Measurements from ENCODE around the gene LSM2. TPM values are rescaled to one million over a fixed set of nuclear protein-coding genes. Genes with fewer than 3 reads are reported as not detected.
"Not testable (repeated sequence)": the region's sequence is repeated elsewhere in the genome, so short reads cannot be mapped to it uniquely, and the experiment has no call there.

LSM2 gene
- total and polyA plus RNA-seq, 9 donors = 41.3 to 64.3 (median 55.3) TPM

DNA sequence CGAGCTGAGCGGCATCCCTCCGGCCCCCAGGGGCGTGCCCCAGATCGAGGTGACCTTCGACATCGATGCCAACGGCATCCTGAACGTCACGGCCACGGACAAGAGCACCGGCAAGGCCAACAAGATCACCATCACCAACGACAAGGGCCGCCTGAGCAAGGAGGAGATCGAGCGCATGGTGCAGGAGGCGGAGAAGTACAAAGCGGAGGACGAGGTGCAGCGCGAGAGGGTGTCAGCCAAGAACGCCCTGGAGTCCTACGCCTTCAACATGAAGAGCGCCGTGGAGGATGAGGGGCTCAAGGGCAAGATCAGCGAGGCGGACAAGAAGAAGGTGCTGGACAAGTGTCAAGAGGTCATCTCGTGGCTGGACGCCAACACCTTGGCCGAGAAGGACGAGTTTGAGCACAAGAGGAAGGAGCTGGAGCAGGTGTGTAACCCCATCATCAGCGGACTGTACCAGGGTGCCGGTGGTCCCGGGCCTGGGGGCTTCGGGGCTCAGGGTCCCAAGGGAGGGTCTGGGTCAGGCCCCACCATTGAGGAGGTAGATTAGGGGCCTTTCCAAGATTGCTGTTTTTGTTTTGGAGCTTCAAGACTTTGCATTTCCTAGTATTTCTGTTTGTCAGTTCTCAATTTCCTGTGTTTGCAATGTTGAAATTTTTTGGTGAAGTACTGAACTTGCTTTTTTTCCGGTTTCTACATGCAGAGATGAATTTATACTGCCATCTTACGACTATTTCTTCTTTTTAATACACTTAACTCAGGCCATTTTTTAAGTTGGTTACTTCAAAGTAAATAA lies 10.6 kb upstream of the LSM2 start:
- not testable (repeated sequence) for H3K9me3 ChIP-seq (replicated peaks; ENCODE audit: control insufficient read depth, low read depth, low read length); H3K27me3 ChIP-seq (ENCODE audit: control insufficient read depth, insufficient read depth, low read length); H3K36me3 ChIP-seq (ENCODE audit: control insufficient read depth, insufficient read depth, low read length)
- peaks cover 40% of the 10 kb centered on the region for H3K4me1 ChIP-seq (ENCODE audit: control insufficient read depth, insufficient read depth, low read length)
- DNase-seq = peak; percentile 55
- peak overlapping the region; percentile 77 for H3K27ac ChIP-seq (ENCODE audit: low read length)
- H3K4me3 ChIP-seq (ENCODE audit: low read length) = peak overlapping the region; percentile 38
- WGBS (ENCODE audit: insufficient coverage) = 87% methylated on average over 3 of the region's 37 CpGs

DNA sequence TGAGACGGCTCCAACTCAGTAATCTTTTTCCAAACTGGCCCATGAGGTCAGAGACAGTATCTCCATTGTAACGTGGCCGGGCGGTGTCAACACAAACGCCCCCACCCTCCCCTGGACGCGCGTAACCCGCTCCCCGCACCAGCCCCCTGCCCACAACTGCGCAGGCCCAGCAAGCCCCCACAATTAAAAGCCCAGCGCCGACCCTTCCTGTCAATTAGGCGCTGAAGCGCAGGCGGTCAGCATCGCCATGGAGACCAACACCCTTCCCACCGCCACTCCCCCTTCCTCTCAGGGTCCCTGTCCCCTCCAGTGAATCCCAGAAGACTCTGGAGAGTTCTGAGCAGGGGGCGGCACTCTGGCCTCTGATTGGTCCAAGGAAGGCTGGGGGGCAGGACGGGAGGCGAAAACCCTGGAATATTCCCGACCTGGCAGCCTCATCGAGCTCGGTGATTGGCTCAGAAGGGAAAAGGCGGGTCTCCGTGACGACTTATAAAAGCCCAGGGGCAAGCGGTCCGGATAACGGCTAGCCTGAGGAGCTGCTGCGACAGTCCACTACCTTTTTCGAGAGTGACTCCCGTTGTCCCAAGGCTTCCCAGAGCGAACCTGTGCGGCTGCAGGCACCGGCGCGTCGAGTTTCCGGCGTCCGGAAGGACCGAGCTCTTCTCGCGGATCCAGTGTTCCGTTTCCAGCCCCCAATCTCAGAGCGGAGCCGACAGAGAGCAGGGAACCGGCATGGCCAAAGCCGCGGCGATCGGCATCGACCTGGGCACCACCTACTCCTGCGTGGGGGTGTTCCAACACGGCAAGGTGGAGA lies 8.5 kb upstream of the LSM2 start, which contains the start of the genes HSPA1A and HSPA1L:
Gene HSPA1A, plus strand, starts transcription at position 519 of the 814 bp plus-strand sequence. Its CDS starts 214 bp downstream, at position 733.
Gene HSPA1L, minus strand, starts transcription at position 259 of the 814 bp plus-strand sequence. CDS start 3,311 bp downstream, outside the sequence.
- 0% methylated on average over 47 of the region's 56 CpGs for WGBS (ENCODE audit: insufficient coverage)
- H3K36me3 ChIP-seq (ENCODE audit: control insufficient read depth, insufficient read depth, low read length) = no peaks in the 10 kb centered on the region
- peak within 1 kb of the TSS; percentile 60 for H3K4me3 ChIP-seq (ENCODE audit: low read length)
- peaks cover 28% of the 10 kb centered on the region for H3K4me1 ChIP-seq (ENCODE audit: control insufficient read depth, insufficient read depth, low read length)
- H3K27me3 ChIP-seq (ENCODE audit: control insufficient read depth, insufficient read depth, low read length) = no peaks in the 10 kb centered on the region
- peak; percentile 99 for DNase-seq
- peak within 1 kb of the TSS; percentile 100 for H3K27ac ChIP-seq (ENCODE audit: low read length)
- no peaks in the 10 kb centered on the region for H3K9me3 ChIP-seq (replicated peaks; ENCODE audit: control insufficient read depth, low read depth, low read length)

DNA sequence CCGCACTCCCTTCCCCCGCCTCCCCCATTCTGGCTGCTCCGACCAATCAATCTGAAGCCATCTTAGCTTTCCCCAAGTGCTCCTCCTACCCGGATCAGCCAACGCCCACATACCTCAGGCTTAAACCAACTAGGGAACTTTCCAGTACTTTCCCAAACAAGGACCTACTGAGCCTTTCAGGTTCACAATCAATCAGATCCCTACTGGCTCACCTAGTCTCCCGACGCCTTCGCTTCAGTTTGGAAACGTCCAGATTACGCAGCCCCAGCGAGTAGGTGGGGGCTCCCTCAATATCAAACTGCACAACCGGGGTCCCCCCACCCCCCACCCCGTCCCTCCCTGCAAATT lies 7.9 kb upstream of the LSM2 start:
- Histone ChIP-seq H3K36me3 (ENCODE audit: control insufficient read depth, insufficient read depth, low read length) (no peaks in the 10 kb centered on the region), H3K9me3 (replicated peaks; ENCODE audit: control insufficient read depth, low read depth, low read length) (no peaks in the 10 kb centered on the region), H3K27ac (ENCODE audit: low read length) (peak overlapping the region; percentile 100), H3K4me3 (ENCODE audit: low read length) (peak overlapping the region; percentile 60), H3K27me3 (ENCODE audit: control insufficient read depth, insufficient read depth, low read length) (no peaks in the 10 kb centered on the region), H3K4me1 (ENCODE audit: control insufficient read depth, insufficient read depth, low read length) (peaks cover 28% of the 10 kb centered on the region)
- DNase-seq = peak; percentile 100
- WGBS (ENCODE audit: insufficient coverage) = 0% methylated on average over 11 of the region's 13 CpGs

DNA sequence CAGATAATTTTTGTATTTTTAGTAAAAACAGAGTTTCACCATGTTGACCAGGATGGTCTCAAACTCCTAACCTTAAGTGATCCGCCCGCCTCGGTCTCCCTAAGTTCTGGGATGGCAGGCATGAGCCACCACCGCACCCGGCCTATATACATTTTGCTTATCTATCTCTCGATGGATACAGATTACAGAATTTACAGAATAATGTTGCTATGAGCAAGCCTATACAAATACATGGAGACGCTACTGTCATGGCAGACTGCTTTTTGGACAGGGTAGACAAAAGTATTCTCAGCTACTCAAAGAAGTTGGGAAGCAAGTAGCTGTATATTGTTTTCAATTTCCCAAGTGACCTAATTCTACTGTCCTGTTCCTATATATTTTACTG lies 6.7 kb upstream of the LSM2 start:
- no CpG with 5 or more reads among the region's 7 CpGs for WGBS (ENCODE audit: insufficient coverage)
- Histone ChIP-seq H3K27me3 (ENCODE audit: control insufficient read depth, insufficient read depth, low read length) (no peaks in the 10 kb centered on the region), H3K4me3 (ENCODE audit: low read length) (no peak overlapping the region), H3K4me1 (ENCODE audit: control insufficient read depth, insufficient read depth, low read length) (peaks cover 22% of the 10 kb centered on the region), H3K36me3 (ENCODE audit: control insufficient read depth, insufficient read depth, low read length) (no peaks in the 10 kb centered on the region), H3K27ac (ENCODE audit: low read length) (peak overlapping the region; percentile 100), H3K9me3 (replicated peaks; ENCODE audit: control insufficient read depth, low read depth, low read length) (no peaks in the 10 kb centered on the region)
- DNase-seq = no peak

DNA sequence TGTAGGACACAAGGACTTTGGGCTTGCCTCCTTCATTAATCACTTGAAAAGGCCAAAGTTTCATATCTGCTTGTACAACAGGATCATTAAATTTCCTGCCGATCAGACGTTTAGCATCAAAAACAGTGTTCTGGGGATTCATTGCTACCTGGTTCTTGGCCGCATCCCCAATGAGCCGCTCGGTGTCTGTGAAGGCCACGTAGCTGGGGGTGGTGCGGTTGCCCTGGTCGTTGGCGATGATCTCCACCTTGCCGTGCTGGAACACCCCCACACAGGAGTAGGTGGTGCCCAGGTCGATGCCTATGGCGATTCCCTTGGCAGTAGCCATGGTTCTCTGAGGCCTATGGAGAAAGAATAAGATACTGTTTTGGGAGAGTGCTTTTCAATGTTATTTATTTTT lies 4.9 kb upstream of the LSM2 start:
- Histone ChIP-seq H3K27ac (ENCODE audit: low read length) (no peak overlapping the region), H3K4me3 (ENCODE audit: low read length) (no peak overlapping the region), H3K4me1 (ENCODE audit: control insufficient read depth, insufficient read depth, low read length) (peaks cover 17% of the 10 kb centered on the region), H3K27me3 (ENCODE audit: control insufficient read depth, insufficient read depth, low read length) (no peaks in the 10 kb centered on the region), H3K36me3 (ENCODE audit: control insufficient read depth, insufficient read depth, low read length) (no peaks in the 10 kb centered on the region), H3K9me3 (replicated peaks; ENCODE audit: control insufficient read depth, low read depth, low read length) (no peaks in the 10 kb centered on the region)
- WGBS (ENCODE audit: insufficient coverage) = 94% methylated on average over 9 of the region's 12 CpGs
- no peak for DNase-seq

DNA sequence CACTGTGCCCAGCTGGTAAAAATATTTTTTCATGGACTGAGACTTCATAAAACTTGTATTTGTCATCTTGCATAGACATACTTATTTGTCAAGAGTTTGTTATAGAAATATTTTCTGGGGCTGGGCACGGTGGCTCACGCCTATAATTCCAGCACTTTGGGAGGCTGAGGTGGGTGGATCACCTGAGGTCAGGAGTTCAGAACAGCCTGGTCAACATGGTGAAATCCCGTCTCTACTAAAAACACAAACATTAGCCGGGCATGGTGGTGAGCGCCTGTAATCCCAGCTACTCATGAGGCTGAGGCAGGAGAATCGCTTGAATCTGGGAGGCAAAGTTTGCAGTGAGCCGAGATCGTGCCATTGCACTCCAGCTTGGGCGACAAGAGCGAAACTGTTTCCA lies 1.8 kb upstream of the LSM2 start:
- 94% methylated on average over 3 of the region's 10 CpGs for WGBS (ENCODE audit: insufficient coverage)

DNA sequence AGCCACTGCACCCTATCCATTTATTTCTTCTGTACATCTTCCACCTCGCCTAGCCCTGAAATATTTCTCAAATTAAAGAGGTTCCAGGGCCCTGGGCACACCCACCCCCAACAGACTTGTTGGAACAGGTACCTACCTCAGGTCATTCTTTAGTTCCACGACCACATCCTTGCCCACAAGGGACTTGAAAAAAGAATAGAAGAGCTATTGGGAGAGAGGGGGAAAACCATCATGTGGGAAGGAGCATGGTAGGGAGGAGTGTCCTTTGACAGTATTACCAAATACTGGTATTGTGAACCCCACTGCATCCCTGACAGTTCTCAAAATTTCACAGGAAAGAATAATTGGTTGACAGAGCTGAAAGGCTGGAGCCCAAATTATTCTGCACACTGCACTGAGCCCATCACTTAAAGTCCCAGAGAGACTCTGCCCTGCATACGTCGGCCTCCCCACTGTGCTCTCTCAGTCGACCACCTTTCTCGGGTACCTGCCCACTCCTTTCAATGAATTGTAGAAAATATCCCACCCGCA lies 762 bp downstream of the LSM2 start:
- H3K27me3 ChIP-seq (ENCODE audit: control insufficient read depth, insufficient read depth, low read length) = no peaks in the 10 kb centered on the region

More for the DNA sequence above, 1.8 kb upstream of the LSM2 start:
- DNase-seq; H3K36me3 ChIP-seq (ENCODE audit: control insufficient read depth, insufficient read depth, low read length); H3K4me3 ChIP-seq (ENCODE audit: low read length); H3K27ac ChIP-seq (ENCODE audit: low read length); H3K27me3 ChIP-seq (ENCODE audit: control insufficient read depth, insufficient read depth, low read length); H3K9me3 ChIP-seq (replicated peaks; ENCODE audit: control insufficient read depth, low read depth, low read length): not testable (repeated sequence)
- peaks cover 17% of the 10 kb centered on the region for H3K4me1 ChIP-seq (ENCODE audit: control insufficient read depth, insufficient read depth, low read length)

DNA sequence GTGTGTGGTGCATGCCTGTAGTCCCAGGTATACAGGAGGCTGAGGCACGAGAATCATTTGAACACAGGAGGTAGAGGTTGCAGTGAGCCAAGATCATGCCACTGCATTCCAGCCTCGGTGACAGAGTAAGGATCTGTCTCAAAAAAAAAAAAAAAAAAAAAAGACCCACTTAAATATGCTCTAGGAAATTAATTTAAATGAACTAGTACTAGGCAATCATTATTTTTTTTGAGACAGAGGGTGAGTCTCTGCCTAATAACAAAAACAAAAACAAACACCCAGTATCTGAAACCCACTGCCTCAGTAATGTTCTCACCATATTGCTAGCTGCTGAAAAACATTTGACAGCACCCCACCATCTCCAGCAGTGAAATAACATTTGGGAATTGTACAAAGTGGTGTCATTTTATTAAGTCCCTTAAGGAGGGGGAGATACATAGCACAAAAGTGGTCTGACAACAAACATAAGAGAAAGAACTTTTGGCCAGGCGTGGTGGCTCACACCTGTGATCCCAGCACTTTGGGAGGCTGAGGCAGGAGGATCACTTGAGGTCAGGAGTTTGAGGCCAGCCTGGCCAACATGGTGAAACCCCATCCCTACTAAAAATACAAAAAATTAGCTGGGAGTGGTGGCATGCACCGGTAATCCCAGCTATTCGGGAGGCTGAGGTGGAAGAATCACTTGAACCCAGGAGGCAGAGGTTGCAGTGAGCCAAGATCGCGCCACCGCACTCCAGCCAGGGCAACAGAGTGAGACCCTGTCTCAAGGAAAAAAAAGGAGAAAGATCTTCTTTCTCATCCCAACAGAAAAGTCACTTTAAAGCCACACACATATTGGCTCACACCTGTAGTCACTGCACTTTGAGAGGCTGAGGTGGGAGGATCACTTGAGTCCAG lies 5.5 kb downstream of the LSM2 start:
- DNase-seq; H3K9me3 ChIP-seq (replicated peaks; ENCODE audit: control insufficient read depth, low read depth, low read length); H3K27ac ChIP-seq (ENCODE audit: low read length); H3K4me1 ChIP-seq (ENCODE audit: control insufficient read depth, insufficient read depth, low read length); H3K27me3 ChIP-seq (ENCODE audit: control insufficient read depth, insufficient read depth, low read length); H3K4me3 ChIP-seq (ENCODE audit: low read length): not testable (repeated sequence)
- WGBS (ENCODE audit: insufficient coverage) = 100% methylated on average over 2 of the region's 8 CpGs
- peaks cover 28% of the 10 kb centered on the region for H3K36me3 ChIP-seq (ENCODE audit: control insufficient read depth, insufficient read depth, low read length)

More for the DNA sequence above, 762 bp downstream of the LSM2 start:
- H3K36me3 ChIP-seq (ENCODE audit: control insufficient read depth, insufficient read depth, low read length) = peaks cover 18% of the 10 kb centered on the region
- peak overlapping the region; percentile 91 for H3K4me3 ChIP-seq (ENCODE audit: low read length)
- H3K4me1 ChIP-seq (ENCODE audit: control insufficient read depth, insufficient read depth, low read length) = peaks cover 14% of the 10 kb centered on the region
- DNase-seq = no peak
- H3K27ac ChIP-seq (ENCODE audit: low read length) = peak overlapping the region; percentile 98
- 17% methylated on average over 6 of the region's 7 CpGs for WGBS (ENCODE audit: insufficient coverage)
- H3K9me3 ChIP-seq (replicated peaks; ENCODE audit: control insufficient read depth, low read depth, low read length) = no peaks in the 10 kb centered on the region

DNA sequence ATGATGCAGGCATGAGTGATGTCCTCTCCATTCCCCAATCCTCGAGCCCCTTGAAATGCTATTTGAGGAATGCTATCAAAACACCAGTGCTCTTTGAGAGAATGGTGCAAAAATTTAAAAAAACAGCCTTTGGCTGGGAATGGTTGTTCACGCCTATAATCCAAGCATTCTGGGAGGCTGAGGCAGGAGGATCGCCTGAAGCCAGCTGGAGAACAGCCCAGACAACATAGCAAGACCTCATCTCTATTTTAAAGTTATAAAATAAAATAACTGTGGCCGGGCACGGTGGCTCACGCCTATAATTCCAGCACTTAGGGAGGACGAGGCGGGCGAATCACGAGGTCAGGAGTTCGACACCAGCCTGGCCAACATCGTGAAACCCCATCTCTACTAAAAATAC lies 7.0 kb downstream of the LSM2 start:
- no peaks in the 10 kb centered on the region for H3K27me3 ChIP-seq (ENCODE audit: control insufficient read depth, insufficient read depth, low read length)
- DNase-seq = peak; percentile 67
- peaks cover 11% of the 10 kb centered on the region for H3K4me1 ChIP-seq (ENCODE audit: control insufficient read depth, insufficient read depth, low read length)
- H3K9me3 ChIP-seq (replicated peaks; ENCODE audit: control insufficient read depth, low read depth, low read length) = no peaks in the 10 kb centered on the region
- H3K4me3 ChIP-seq (ENCODE audit: low read length) = no peak overlapping the region
- no peak overlapping the region for H3K27ac ChIP-seq (ENCODE audit: low read length)
- WGBS (ENCODE audit: insufficient coverage) = no CpG with 5 or more reads among the region's 12 CpGs
- H3K36me3 ChIP-seq (ENCODE audit: control insufficient read depth, insufficient read depth, low read length) = peaks cover 28% of the 10 kb centered on the region
